Measurements from ENCODE around the gene CD300LD.
"Not testable (repeated sequence)": the region's sequence is repeated elsewhere in the genome, so short reads cannot be mapped to it uniquely, and the experiment has no call there.

Gene CD300LD

GRCh38 chr17:74592087-74592990 is at the start of gene CD300LD:
TSS of gene CD300LD (minus strand) at chr17:74592283. CDS start at chr17:74592202, 81 bp downstream.
- no peak for DNase-seq (ENCODE audit: low spot score)

GRCh38 chr17:74641224-74641957 is 49.3 kb upstream of the CD300LD start:
- no peak for DNase-seq (ENCODE audit: low spot score)

GRCh38 chr17:74639704-74640151 is 47.6 kb upstream of the CD300LD start:
- no peak for DNase-seq (ENCODE audit: low spot score)

- no peak for DNase-seq (ENCODE audit: low spot score)
These were observed 45.8 kb upstream of the CD300LD start for GRCh38 chr17:74637926-74638325.

- DNase-seq (ENCODE audit: low spot score): no peak
These were observed 45.2 kb upstream of the CD300LD start for GRCh38 chr17:74637265-74637664.

- DNase-seq (ENCODE audit: low spot score): not testable (repeated sequence)
These were observed 44.5 kb upstream of the CD300LD start for GRCh38 chr17:74636541-74637085.

- DNase-seq (ENCODE audit: low spot score): no peak
These were observed 43.3 kb upstream of the CD300LD start for GRCh38 chr17:74635418-74635817.

- no peak for DNase-seq (ENCODE audit: low spot score)
These were observed 41.2 kb upstream of the CD300LD start for GRCh38 chr17:74633326-74633725.

GRCh38 chr17:74632617-74633016 is 40.5 kb upstream of the CD300LD start:
- DNase-seq (ENCODE audit: low spot score): no peak

GRCh38 chr17:74631468-74632450 is 39.7 kb upstream of the CD300LD start:
- DNase-seq (ENCODE audit: low spot score): no peak

GRCh38 chr17:74630251-74630650 is 38.2 kb upstream of the CD300LD start:
- not testable (repeated sequence) for DNase-seq (ENCODE audit: low spot score)

GRCh38 chr17:74625661-74626060 is 33.6 kb upstream of the CD300LD start:
- no peak for DNase-seq (ENCODE audit: low spot score)

GRCh38 chr17:74624131-74624530 is 32.0 kb upstream of the CD300LD start:
- no peak for DNase-seq (ENCODE audit: low spot score)

GRCh38 chr17:74623693-74624093 is 31.6 kb upstream of the CD300LD start, which contains the start of gene CD300E:
TSS of gene CD300E (minus strand) at chr17:74623738. CDS start at chr17:74623621, 117 bp downstream.
- DNase-seq (ENCODE audit: low spot score): no peak

GRCh38 chr17:74619077-74619673 is 27.1 kb upstream of the CD300LD start:
- DNase-seq (ENCODE audit: low spot score): no peak

GRCh38 chr17:74618451-74618850 is 26.4 kb upstream of the CD300LD start:
- no peak for DNase-seq (ENCODE audit: low spot score)

- DNase-seq (ENCODE audit: low spot score): no peak
These were observed 24.6 kb upstream of the CD300LD start for GRCh38 chr17:74616696-74617095.

- no peak for DNase-seq (ENCODE audit: low spot score)
These were observed 20.0 kb upstream of the CD300LD start for GRCh38 chr17:74612046-74612445.

- no peak for DNase-seq (ENCODE audit: low spot score)
These were observed 18.0 kb upstream of the CD300LD start for GRCh38 chr17:74610108-74610507.

GRCh38 chr17:74608511-74608910 is 16.4 kb upstream of the CD300LD start:
- DNase-seq (ENCODE audit: low spot score): no peak

- DNase-seq (ENCODE audit: low spot score): no peak
These were observed 15.1 kb upstream of the CD300LD start for GRCh38 chr17:74607221-74607620.
